Skeletal muscle tissue (tissue), 4 donors: Measurements from ENCODE around the gene UBFD1. TPM values are rescaled to one million over a fixed set of nuclear protein-coding genes. Genes with fewer than 3 reads are reported as not detected.
A peak's percentile ranks its signal among the peaks of the same experiment; 100 is the strongest.
"Not testable (repeated sequence)": the region's sequence is repeated elsewhere in the genome, so short reads cannot be mapped to it uniquely, and the experiment has no call there.

Source experiments
- H3K27ac ChIP-seq: one replicate; pipeline ENCODE4 v1.7.0; 2013; ENCODE audit warnings: mild to moderate bottlenecking, low read depth, low read length, inconsistent platforms
- H3K27me3 ChIP-seq, 3 donors: one replicate each; pipeline ENCODE4 v1.7.0; 2013; ENCODE audit warnings: low read length in 3 of 3; ENCODE audit not compliant: control insufficient read depth in 3 of 3, insufficient read depth in 3 of 3
- H3K36me3 ChIP-seq, 3 donors: one replicate each; pipeline ENCODE4 v1.7.0; 2013; ENCODE audit warnings: low read length in 3 of 3; ENCODE audit not compliant: control insufficient read depth in 3 of 3, insufficient read depth in 3 of 3
- H3K4me1 ChIP-seq, 3 donors: one replicate each; pipeline ENCODE4 v1.7.0; 2013; ENCODE audit warnings: low read length in 3 of 3, mild to moderate bottlenecking in 3 of 3; ENCODE audit not compliant: control insufficient read depth in 3 of 3, insufficient read depth in 3 of 3
- H3K4me3 ChIP-seq, 3 donors: one replicate each; pipeline ENCODE4 v1.7.0; 2013; ENCODE audit warnings: low read length in 3 of 3
- H3K9ac ChIP-seq, 3 donors: one replicate each; pipeline ENCODE4 v1.7.0; 2013; ENCODE audit warnings: low read length in 3 of 3, mild to moderate bottlenecking in 3 of 3, moderate library complexity in 2 of 3, low read depth in 1 of 3
- H3K9me3 ChIP-seq, 3 donors: one replicate each; pipeline ENCODE4 v1.7.0; 2013; ENCODE audit warnings: low read length in 3 of 3; ENCODE audit not compliant: control insufficient read depth in 3 of 3
- total RNA-seq: library from RNA; depleted of rRNA; stranded (reverse); fragments of >200 nt; gene quantifications from one replicate; pipeline ENCODE4 v1.2.3, GENCODE V29; 2014
- donor health status: Osteomylitis.

The UBFD1 gene
- total RNA-seq, 1 donor from 2014 or later, result 36.5 TPM

- no peak overlapping the region for H3K4me3 ChIP-seq
- H3K9me3 ChIP-seq, result no peaks in the 10 kb centered on the region
- no peak overlapping the region for H3K9ac ChIP-seq
- no peaks in the 10 kb centered on the region for H3K27me3 ChIP-seq
- peaks cover 23 to 43% (median 32%) of the 10 kb centered on the region in 3 donors for H3K36me3 ChIP-seq
- H3K27ac ChIP-seq, result no peak overlapping the region
- H3K4me1 ChIP-seq, result peaks cover 3 to 5% (median 4%) of the 10 kb centered on the region in 3 donors
These were observed 18.6 kb upstream of the UBFD1 start for GRCh38 chr16:23538919-23539278.

GRCh38 chr16:23539984-23540816 lies 17.3 kb upstream of the UBFD1 start:
- Histone ChIP-seq H3K4me1 (peaks cover 0 to 3% (median 0%) of the 10 kb centered on the region in 3 donors), H3K9ac (no peak overlapping the region), H3K27ac (no peak overlapping the region), H3K4me3 (no peak overlapping the region), H3K9me3 (no peaks in the 10 kb centered on the region), H3K27me3 (no peaks in the 10 kb centered on the region), H3K36me3 (peaks cover 16 to 41% (median 29%) of the 10 kb centered on the region in 3 donors)

- H3K9me3 ChIP-seq, H3K4me3 ChIP-seq, H3K27me3 ChIP-seq, H3K9ac ChIP-seq, H3K4me1 ChIP-seq, H3K27ac ChIP-seq: not testable (repeated sequence)
- peaks cover 20 to 44% (median 30%) of the 10 kb centered on the region in 3 donors for H3K36me3 ChIP-seq
These were observed 16.7 kb upstream of the UBFD1 start for GRCh38 chr16:23540817-23541178.

- no peaks in the 10 kb centered on the region for H3K9me3 ChIP-seq
These were observed 13.1 kb upstream of the UBFD1 start for GRCh38 chr16:23544436-23544835.

GRCh38 chr16:23549938-23550337 lies 7.6 kb upstream of the UBFD1 start:
- Histone ChIP-seq H3K9me3 (no peaks in the 10 kb centered on the region), H3K4me1 (no peaks in the 10 kb centered on the region), H3K27me3 (no peaks in the 10 kb centered on the region), H3K27ac (no peak overlapping the region), H3K9ac (no peak overlapping the region), H3K36me3 (peaks cover 45 to 60% (median 55%) of the 10 kb centered on the region in 3 donors), H3K4me3 (no peak overlapping the region)

More at GRCh38 chr16:23544436-23544835, 13.1 kb upstream of the UBFD1 start:
- H3K27me3 ChIP-seq, result no peaks in the 10 kb centered on the region
- peaks cover 35 to 54% (median 52%) of the 10 kb centered on the region in 3 donors for H3K36me3 ChIP-seq
- H3K9ac ChIP-seq, result no peak overlapping the region
- H3K27ac ChIP-seq, result no peak overlapping the region
- no peak overlapping the region for H3K4me3 ChIP-seq
- peaks cover 0 to 3% (median 0%) of the 10 kb centered on the region in 3 donors for H3K4me1 ChIP-seq

GRCh38 chr16:23552161-23552560 lies 5.4 kb upstream of the UBFD1 start:
- no peak overlapping the region for H3K4me3 ChIP-seq
- H3K36me3 ChIP-seq, result peaks cover 35 to 42% (median 41%) of the 10 kb centered on the region in 3 donors
- H3K9me3 ChIP-seq, result no peaks in the 10 kb centered on the region
- H3K9ac ChIP-seq, result no peak overlapping the region
- no peaks in the 10 kb centered on the region for H3K27me3 ChIP-seq
- peaks cover 6 to 11% (median 8%) of the 10 kb centered on the region in 3 donors for H3K4me1 ChIP-seq
- no peak overlapping the region for H3K27ac ChIP-seq

GRCh38 chr16:23554536-23554935 lies 3.0 kb upstream of the UBFD1 start:
- Histone ChIP-seq H3K9ac (no peak overlapping the region), H3K36me3 (peaks cover 27 to 32% (median 29%) of the 10 kb centered on the region in 3 donors), H3K4me3 (no peak overlapping the region), H3K4me1 (peaks cover 21 to 24% (median 22%) of the 10 kb centered on the region in 3 donors), H3K27ac (no peak overlapping the region), H3K27me3 (no peaks in the 10 kb centered on the region), H3K9me3 (no peaks in the 10 kb centered on the region)

GRCh38 chr16:23557779-23558702 lies 514 bp downstream of the UBFD1 start:
- no peaks in the 10 kb centered on the region for H3K9me3 ChIP-seq
- peaks cover 45 to 50% (median 48%) of the 10 kb centered on the region in 3 donors for H3K4me1 ChIP-seq
- peaks cover 24 to 41% (median 39%) of the 10 kb centered on the region in 3 donors for H3K36me3 ChIP-seq
- H3K4me3 ChIP-seq, result peak overlapping the region; percentile 88 to 94 (median 89)
- peak overlapping the region; percentile 82 to 96 (median 93) for H3K9ac ChIP-seq
- no peaks in the 10 kb centered on the region for H3K27me3 ChIP-seq
- peak overlapping the region; percentile 91 for H3K27ac ChIP-seq

GRCh38 chr16:23561586-23561985 lies 4.1 kb downstream of the UBFD1 start:
- H3K4me3 ChIP-seq, result no peak overlapping the region
- H3K27ac ChIP-seq, result no peak overlapping the region
- H3K27me3 ChIP-seq, result no peaks in the 10 kb centered on the region
- peaks cover 47 to 62% (median 59%) of the 10 kb centered on the region in 3 donors for H3K36me3 ChIP-seq
- H3K9ac ChIP-seq, result peak overlapping the region in 1 of 3 donors; percentile 40
- no peaks in the 10 kb centered on the region for H3K9me3 ChIP-seq
- H3K4me1 ChIP-seq, result peaks cover 70 to 74% (median 73%) of the 10 kb centered on the region in 3 donors
